IPS-NIHi7 (cell line): ENCODE measurements around the gene FGF10.

Source experiments
- DNase-seq: peaks from one replicate; pipeline ENCODE4 v3.0.0; 2012; ENCODE audit warnings: mixed read lengths; ENCODE audit errors: extremely low spot score

The FGF10 gene

GRCh38 chr5:44389090-44389822, at the start of gene FGF10:
FGF10 (minus strand) TSS chr5:44389420; CDS start chr5:44388682, 738 bp downstream.
- peak; percentile 65 for DNase-seq

DNA sequence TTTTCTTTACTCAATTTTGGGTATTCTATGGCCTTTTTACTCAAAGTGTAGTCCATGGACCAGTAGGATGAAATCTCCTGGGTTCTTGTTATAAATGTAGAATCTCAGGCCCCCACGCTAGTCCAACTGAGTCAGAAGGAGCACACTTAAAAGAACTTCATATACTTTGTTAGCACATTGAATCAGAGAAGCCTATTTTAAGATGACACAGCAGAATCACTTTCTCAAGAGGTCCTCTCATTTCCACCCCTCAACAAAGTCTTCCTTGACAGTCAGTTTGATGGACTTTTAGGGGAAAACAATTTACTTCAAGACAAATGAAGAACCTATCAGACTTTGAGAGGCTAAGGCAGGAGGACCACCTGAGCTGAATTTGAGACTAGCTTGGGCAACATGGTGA, 37.7 kb upstream of the FGF10 start:
- DNase-seq, result no peak

DNA sequence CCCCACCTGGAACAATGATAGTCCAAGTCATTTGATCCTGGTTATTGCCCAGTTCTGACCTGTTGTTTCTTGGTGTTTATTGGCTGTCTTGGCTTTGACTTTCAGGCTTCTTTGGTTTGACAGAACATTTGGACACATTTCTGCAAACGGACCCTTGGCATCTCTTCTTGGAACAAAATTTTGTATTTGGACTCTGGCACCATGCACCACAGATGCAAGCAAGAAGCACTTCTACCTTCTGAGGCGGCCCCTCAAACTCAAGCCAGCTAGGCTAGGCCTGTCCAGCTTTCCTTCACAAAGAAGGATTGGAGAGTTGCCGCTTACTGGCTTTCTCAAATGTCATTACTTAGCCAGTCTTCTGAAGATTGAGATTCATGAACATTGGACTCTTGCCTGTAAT, 23.1 kb upstream of the FGF10 start:
- DNase-seq, result no peak

- no peak for DNase-seq
Observed at GRCh38 chr5:44402084-44402483, 12.9 kb upstream of the FGF10 start.

DNA sequence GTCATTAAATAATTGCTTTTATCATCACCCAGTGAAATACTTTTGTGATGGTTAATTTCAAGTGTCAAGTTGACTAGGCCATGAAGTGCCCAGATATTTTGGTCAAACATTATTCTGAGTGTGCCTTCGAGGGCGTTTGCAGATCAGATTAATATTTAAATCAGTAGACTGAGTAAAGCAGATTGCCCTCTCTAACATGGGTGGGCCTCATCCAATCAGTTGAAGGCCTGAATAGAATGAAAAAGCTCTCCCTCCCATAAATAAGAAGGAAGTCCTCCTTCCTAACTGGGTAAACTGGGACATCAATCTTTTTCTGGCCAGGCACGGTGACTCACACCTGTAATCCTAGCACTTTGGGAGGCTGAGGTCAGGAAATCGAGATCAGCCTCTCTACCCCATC, 12.4 kb upstream of the FGF10 start:
- no peak for DNase-seq

DNA sequence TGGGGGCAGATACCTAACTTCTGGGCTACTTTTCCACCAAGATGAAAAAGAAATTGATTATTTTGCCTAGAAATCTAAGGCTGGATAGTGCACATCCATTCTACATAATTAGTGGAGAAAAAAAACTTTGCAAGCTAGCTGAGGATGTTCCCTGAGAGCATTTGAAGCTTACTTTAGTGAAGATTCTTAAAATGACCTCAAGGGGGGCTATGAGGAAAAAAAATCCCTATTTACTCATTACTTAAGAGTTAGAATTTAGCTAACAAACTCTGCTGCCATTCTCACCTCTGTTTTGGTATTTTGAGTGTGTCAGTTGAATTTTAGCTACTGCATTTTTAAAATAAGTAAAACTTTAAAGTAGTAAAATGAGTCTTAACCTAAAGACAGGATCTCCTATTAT, 9.2 kb upstream of the FGF10 start:
- no peak for DNase-seq

- DNase-seq, result no peak
Observed at GRCh38 chr5:44396312-44396711, 7.1 kb upstream of the FGF10 start.

DNA sequence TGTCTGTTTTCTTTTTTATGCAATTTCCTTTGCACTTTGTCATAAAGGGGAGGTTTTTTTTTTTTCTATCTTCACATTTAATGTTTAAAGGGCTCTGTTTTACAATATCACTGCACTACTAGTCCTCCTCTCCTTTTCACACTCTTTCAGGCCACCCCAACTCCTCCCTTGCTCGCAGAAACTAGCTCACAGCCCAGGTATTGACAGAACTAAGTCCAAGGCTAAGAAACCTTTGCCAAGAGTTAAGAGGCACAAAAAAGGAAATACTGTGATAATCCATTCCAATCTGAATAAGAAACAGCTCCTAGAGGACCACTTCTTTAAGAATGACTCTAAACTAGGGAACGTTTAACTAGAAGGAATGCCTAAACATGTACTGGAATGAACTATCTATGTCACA, 1.1 kb upstream of the FGF10 start:
- no peak for DNase-seq

- DNase-seq, result peak; percentile 8
Observed at GRCh38 chr5:44389823-44390143, 563 bp upstream of the FGF10 start.

GRCh38 chr5:44388321-44389089, 715 bp downstream of the FGF10 start:
- DNase-seq, result peak; percentile 20

- peak; percentile 32 for DNase-seq
Observed at GRCh38 chr5:44387921-44388320, 1.3 kb downstream of the FGF10 start.

GRCh38 chr5:44387406-44387805, 1.8 kb downstream of the FGF10 start:
- DNase-seq, result no peak

- DNase-seq, result no peak
Observed at GRCh38 chr5:44385291-44385900, 3.8 kb downstream of the FGF10 start.

DNA sequence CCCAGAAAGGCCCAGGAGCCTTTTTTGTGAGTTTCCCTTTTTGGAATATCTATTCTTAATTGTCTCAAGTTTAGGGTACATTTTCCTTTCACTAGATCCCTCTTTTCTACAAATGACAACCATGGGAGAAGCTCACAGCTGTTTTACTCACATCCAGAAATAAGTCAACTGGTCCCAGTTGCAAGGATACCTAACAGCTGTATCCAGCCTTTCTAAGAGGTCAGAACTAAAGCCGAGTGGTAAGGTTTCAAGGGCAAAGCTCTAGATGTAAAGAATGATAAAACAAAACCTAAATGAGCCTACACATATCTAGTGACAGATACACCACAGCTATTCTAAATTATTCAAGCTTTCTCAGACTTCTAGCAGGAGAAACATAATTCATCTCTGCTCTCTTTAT, 4.4 kb downstream of the FGF10 start:
- no peak for DNase-seq

- no peak for DNase-seq
Observed at GRCh38 chr5:44382894-44383293, 6.3 kb downstream of the FGF10 start.

- DNase-seq, result no peak
Observed at GRCh38 chr5:44377057-44377456, 12.2 kb downstream of the FGF10 start.

GRCh38 chr5:44372028-44372427, 17.2 kb downstream of the FGF10 start:
- no peak for DNase-seq

GRCh38 chr5:44367203-44367602, 22.0 kb downstream of the FGF10 start:
- DNase-seq, result no peak

DNA sequence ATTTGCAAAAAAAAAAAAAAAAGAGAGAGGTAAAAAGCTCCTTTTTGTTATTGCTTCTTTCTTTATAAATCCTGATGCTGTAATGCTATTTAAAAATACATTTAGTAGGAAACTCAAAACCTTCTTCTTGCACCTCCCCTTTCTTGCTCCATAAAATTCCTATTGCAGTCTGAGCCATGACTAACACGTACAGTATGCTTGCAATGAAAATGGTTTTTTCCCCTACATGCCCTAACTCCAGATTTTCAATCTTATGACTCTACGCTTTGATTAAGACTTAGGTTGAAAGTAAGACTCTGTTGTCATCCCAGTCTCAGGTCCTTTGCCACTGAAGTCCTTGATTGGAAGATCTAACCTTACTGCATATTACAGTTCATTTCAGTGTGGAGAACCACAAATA, 23.9 kb downstream of the FGF10 start:
- no peak for DNase-seq

DNA sequence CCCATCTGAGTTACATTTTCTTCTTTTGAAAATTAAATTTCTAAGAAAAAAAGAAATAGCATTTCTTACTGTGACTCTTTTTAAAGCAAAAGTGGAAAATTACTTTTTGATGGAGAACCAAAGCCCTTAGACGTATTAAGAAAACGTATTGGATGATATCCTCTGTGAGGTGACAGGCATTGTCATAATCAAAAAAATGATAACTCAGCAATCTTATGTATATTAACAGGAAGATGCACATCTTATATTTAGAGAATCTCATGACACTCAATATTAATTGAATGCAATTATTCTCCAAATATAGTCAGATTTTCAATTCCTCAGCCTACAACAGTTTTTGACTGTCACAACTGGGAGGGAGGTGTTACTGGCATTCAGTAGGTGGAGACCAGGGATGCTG, 25.1 kb downstream of the FGF10 start:
- DNase-seq, result no peak

DNA sequence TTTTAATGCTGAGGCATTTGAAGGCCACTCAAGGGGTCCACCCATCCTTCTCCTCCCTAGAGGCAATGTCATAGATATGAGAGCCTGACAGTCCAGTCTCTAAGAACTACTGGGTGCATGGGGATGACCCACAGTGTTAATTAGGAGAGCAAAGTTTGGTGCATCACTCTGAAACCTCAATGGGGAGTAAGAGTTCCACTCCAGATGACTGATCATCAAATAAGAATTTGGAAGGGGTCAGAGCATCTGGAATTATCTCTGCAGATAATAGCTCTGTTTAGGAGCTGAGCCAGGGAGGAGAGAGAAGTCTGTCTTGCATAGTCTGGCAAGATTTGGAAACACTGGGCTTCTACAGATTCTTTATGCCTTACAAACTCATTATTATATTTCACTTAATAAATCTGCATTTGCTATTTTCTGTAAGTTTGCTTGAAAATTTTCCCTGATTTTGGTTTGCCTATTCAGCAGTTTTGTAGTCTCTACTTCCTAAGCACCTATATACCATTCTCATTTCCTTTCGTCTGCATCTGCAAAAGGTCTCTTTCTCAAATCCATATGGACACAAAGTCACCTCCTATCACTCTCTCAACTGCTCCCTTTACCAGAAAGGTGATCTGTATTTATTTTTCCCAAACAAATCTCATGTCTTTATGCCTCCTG, 27.7 kb downstream of the FGF10 start:
- no peak for DNase-seq

- DNase-seq, result no peak
Observed at GRCh38 chr5:44360919-44361318, 28.3 kb downstream of the FGF10 start.

DNA sequence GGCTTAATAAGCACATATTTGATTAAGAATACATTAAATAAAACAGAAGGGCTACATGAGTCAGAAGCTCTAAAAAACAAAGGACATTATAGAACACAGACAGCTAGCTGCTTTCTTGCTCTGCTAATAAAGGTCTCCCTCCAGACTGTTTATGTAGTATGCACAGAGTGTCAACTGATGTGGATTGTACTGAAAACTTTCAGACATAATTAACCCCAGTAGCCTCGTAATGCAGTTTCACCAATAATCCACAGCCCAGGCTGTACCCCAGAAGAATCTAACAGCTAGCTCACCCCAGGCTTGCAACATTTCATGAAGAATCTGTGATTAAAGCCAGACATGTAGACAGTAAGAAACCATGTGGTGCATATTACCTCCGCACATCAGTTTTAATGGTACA, 30.8 kb downstream of the FGF10 start:
- DNase-seq, result no peak
